Erythroblast (primary cell): ENCODE data around the gene GPR158.
"Not testable (repeated sequence)": the region's sequence is repeated elsewhere in the genome, so short reads cannot be mapped to it uniquely, and the experiment has no call there.

Experiments
- GATA1 ChIP-seq: IDR thresholded peaks from 2 replicates; pipeline ENCODE4 v1.6.1; 2011; ENCODE audit warnings: low read depth, mild to moderate bottlenecking, control low read depth, low read length, moderate library complexity
- POLR2A ChIP-seq: IDR thresholded peaks from 2 replicates; pipeline ENCODE4 v1.6.1; 2011; ENCODE audit warnings: mild to moderate bottlenecking, low read length

GRCh38 chr10:25382901-25383300, 208.1 kb downstream of the GPR158 start:
- TF ChIP-seq POLR2A, GATA1: not testable (repeated sequence)
